ENCODE measurements around the gene RAI1. TPM values are rescaled to one million over a fixed set of nuclear protein-coding genes. Genes with fewer than 3 reads are reported as not detected.

The RAI1 gene
- total and polyA plus RNA-seq, 10 donors, result 5.4 to 61.9 (median 35.2) TPM

- TF ChIP-seq, protein P1, sequence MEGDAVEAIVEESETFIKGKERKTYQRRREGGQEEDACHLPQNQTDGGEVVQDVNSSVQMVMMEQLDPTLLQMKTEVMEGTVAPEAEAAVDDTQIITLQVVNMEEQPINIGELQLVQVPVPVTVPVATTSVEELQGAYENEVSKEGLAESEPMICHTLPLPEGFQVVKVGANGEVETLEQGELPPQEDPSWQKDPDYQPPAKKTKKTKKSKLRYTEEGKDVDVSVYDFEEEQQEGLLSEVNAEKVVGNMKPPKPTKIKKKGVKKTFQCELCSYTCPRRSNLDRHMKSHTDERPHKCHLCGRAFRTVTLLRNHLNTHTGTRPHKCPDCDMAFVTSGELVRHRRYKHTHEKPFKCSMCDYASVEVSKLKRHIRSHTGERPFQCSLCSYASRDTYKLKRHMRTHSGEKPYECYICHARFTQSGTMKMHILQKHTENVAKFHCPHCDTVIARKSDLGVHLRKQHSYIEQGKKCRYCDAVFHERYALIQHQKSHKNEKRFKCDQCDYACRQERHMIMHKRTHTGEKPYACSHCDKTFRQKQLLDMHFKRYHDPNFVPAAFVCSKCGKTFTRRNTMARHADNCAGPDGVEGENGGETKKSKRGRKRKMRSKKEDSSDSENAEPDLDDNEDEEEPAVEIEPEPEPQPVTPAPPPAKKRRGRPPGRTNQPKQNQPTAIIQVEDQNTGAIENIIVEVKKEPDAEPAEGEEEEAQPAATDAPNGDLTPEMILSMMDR (IDR thresholded peaks at IDR 0.05 in 8 of 11, conservative IDR thresholded peaks at IDR 0.05 in 3 of 11), result no peak
- TF ChIP-seq POLR2A (IDR thresholded peaks at IDR 0.05), result no peak
- no peak for TF ChIP-seq POLR2AphosphoS5 (IDR thresholded peaks at IDR 0.05)
- Histone ChIP-seq H3K27me3 (replicated peaks in 1 of 7) (no peaks in the 10 kb centered on the region), H3K36me3 (peaks cover 0 to 89% (median 57%) of the 10 kb centered on the region in 6 donors), H3K4me1 (peaks cover 14 to 39% (median 29%) of the 10 kb centered on the region in 6 donors), H3K9me3 (no peaks in the 10 kb centered on the region), H3K27ac (no peak overlapping the region), H3K4me3 (no peak overlapping the region)
- 92 to 99% (median 94%) methylated on average over 19 to 30 of the region's 30 CpGs for WGBS, 5 donors
- no peak for DNase-seq
- intact Hi-C loops (cut with DNase I; ENCODE audit: low total_unique reads), result loop anchor here (10.0 kb wide), 1 partner anchor 52 kb away; no protein-coding TSS in a partner anchor
Observed at GRCh38 chr17:17797119-17797809, 116.0 kb downstream of the RAI1 start.

GRCh38 chr17:17798010-17798556 is 116.8 kb downstream of the RAI1 start:
- Histone ChIP-seq H3K4me1 (peaks cover 8 to 31% (median 20%) of the 10 kb centered on the region in 6 donors), H3K4me3 (no peak overlapping the region), H3K36me3 (peaks cover 0 to 89% (median 56%) of the 10 kb centered on the region in 6 donors), H3K27me3 (replicated peaks in 1 of 7) (no peaks in the 10 kb centered on the region), H3K27ac (no peak overlapping the region), H3K9me3 (no peaks in the 10 kb centered on the region)
- no peak for DNase-seq
- intact Hi-C loops (cut with DNase I; ENCODE audit: low total_unique reads), result loop anchor here (10.0 kb wide), 1 partner anchor 53 kb away; no protein-coding TSS in a partner anchor
- no peak for TF ChIP-seq POLR2A (IDR thresholded peaks at IDR 0.05)
- TF ChIP-seq, protein P1 (IDR thresholded peaks at IDR 0.05 in 8 of 11, conservative IDR thresholded peaks at IDR 0.05 in 3 of 11), result no peak
- no peak for TF ChIP-seq POLR2AphosphoS5 (IDR thresholded peaks at IDR 0.05)
- 89 to 95% (median 93%) methylated on average over 11 to 25 of the region's 25 CpGs for WGBS, 5 donors

DNA sequence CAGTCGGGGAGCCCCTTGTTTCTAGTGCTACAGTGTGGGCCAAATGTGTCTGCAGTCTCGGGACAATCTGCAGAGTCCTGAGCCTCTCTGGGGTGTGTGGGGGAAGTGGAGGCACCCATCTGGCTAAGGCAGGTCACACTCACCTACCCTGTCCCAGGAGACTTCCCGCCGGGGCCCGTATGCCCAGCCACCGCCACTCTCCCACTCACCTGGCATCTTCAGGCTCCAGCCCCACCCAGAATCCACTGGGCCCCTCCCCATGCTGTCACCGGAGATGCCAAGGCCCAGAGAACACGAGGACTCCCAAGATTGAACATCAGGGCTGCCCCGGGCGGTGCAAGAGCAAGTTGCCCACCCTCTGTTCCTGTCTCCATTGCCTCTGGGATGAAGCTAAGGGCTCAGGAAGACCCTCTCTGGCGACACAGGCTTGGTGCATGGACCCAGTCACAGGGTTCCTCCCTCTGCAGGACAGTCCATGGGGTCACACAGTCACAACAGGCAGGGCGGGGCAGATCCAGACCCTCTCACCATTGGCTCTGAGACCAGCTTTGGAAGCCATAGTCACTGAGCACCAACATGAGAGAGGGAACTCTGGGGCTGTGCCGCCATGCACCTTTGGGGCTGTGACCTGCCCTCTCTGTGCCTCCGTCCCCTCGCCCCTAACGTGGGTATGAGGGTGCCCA is 117.5 kb downstream of the RAI1 start:
- Histone ChIP-seq H3K4me1 (peaks cover 2 to 25% (median 14%) of the 10 kb centered on the region in 6 donors), H3K9me3 (no peaks in the 10 kb centered on the region), H3K27ac (no peak overlapping the region), H3K4me3 (no peak overlapping the region), H3K36me3 (peaks cover 0 to 89% (median 55%) of the 10 kb centered on the region in 6 donors), H3K27me3 (replicated peaks in 1 of 7) (no peaks in the 10 kb centered on the region)
- DNase-seq, result no peak
- WGBS, 5 donors, result 82 to 94% (median 88%) methylated on average over 11 to 16 of the region's 16 CpGs
- intact Hi-C loops (cut with DNase I; ENCODE audit: low total_unique reads), result loop anchor here (10.0 kb wide), 1 partner anchor 54 kb away; no protein-coding TSS in a partner anchor
- TF ChIP-seq, protein P1 (IDR thresholded peaks at IDR 0.05 in 8 of 11, conservative IDR thresholded peaks at IDR 0.05 in 3 of 11), result no peak
- TF ChIP-seq POLR2A (IDR thresholded peaks at IDR 0.05) (no peak), POLR2AphosphoS5 (IDR thresholded peaks at IDR 0.05) (no peak)

All from spleen (tissue), 11 donors.